Upper lobe of left lung (tissue), 4 donors: ENCODE measurements around the gene KIF23.

ENCODE experiments used
- CTCF ChIP-seq, 6 experiments: fragments of 450-650 bp in 4 of 6; fragments of 200-600 bp in 2 of 6; sonication (generic) in 2 of 6; IDR thresholded peaks; one replicate each; pipeline ENCODE4 v1.5.1; 2016 to 2019; ENCODE audit warnings: antibody characterized with exemption in 6 of 6
- EP300 ChIP-seq, 4 donors: sonication (generic); formaldehyde crosslinking; IDR thresholded peaks; one replicate each; pipeline ENCODE4 v1.5.1; 2017; ENCODE audit warnings: antibody characterized with exemption in 4 of 4, control low read depth in 2 of 4
- POLR2A ChIP-seq, 4 donors: fragments of 450-650 bp; IDR thresholded peaks; one replicate each; pipeline ENCODE4 v1.5.1; 2016 to 2017; ENCODE audit warnings: antibody characterized with exemption in 4 of 4, mild to moderate bottlenecking in 2 of 4
- POLR2AphosphoS5 ChIP-seq, 2 donors: sonication (generic); formaldehyde crosslinking; IDR thresholded peaks; one replicate each; pipeline ENCODE4 v1.5.1; 2017; ENCODE audit warnings: antibody characterized with exemption in 2 of 2

- TF ChIP-seq CTCF (IDR thresholded peaks at IDR 0.05): no peak
- no peak for TF ChIP-seq POLR2A (IDR thresholded peaks at IDR 0.05)
- TF ChIP-seq POLR2AphosphoS5 (IDR thresholded peaks at IDR 0.05): no peak
- TF ChIP-seq EP300 (IDR thresholded peaks at IDR 0.05): no peak
Measured at GRCh38 chr15:69421498-69421897, 7.3 kb downstream of the KIF23 start.
